Left renal cortex interstitium (tissue), 4 donors: ENCODE measurements around the gene THEM5. TPM values are rescaled to one million over a fixed set of nuclear protein-coding genes. Genes with fewer than 3 reads are reported as not detected.
A peak's percentile ranks its signal among the peaks of the same experiment; 100 is the strongest.
"Not testable (repeated sequence)": the region's sequence is repeated elsewhere in the genome, so short reads cannot be mapped to it uniquely, and the experiment has no call there.

Experiments
- DNase-seq, 4 donors: peaks; one replicate each; pipeline ENCODE4 v3.0.0-alpha.2; 2013; ENCODE audit warnings: low read depth in 4 of 4, low spot score in 2 of 4, missing footprints in 1 of 4
- polyA plus RNA-seq, 4 donors: library from polyadenylated mRNA; unstranded; fragments of 120-200 nt; gene quantifications; one replicate each; pipeline ENCODE4 v1.2.1, GENCODE V29; 2013; ENCODE audit not compliant: insufficient read length in 4 of 4

THEM5 gene
- polyA plus RNA-seq, 4 donors: 0.41 to 0.82 (median 0.82) TPM

- DNase-seq: peak in 1 of 4 donors; percentile 12
Measured at GRCh38 chr1:151868486-151868885, 15.0 kb upstream of the THEM5 start.

DNA sequence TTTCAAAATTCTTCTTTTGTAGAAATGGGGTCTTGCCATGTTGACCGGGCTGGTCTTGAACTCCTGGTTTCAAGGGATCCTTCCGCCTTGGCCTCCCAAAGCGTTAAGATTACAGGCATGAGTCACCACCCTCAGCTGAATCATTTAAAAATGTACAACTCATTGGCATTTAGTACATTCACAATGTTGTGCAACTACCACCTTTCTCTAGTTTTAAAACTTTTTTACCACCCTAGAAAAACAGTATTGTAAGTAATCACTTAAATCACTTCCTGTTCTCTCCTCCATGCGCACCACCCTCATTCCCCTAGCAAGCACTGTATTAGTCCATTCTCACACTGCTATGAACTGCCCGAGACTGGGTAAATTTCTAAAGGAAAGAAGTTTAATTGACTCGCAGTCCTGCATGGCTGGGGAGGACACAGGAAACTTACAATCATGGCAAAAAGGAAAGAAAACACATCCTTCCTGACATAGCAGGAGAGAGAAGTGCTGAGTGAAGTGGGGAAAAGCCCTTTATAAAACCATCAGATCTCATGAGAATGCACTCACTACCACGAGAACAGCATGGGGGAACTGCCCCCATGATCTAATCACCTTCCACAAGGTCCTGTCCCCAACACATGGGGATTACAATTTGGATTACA, 14.4 kb upstream of the THEM5 start:
- DNase-seq: no peak

GRCh38 chr1:151867321-151867720, 13.8 kb upstream of the THEM5 start:
- DNase-seq: no peak

GRCh38 chr1:151864411-151864810, 10.9 kb upstream of the THEM5 start:
- DNase-seq: no peak

DNA sequence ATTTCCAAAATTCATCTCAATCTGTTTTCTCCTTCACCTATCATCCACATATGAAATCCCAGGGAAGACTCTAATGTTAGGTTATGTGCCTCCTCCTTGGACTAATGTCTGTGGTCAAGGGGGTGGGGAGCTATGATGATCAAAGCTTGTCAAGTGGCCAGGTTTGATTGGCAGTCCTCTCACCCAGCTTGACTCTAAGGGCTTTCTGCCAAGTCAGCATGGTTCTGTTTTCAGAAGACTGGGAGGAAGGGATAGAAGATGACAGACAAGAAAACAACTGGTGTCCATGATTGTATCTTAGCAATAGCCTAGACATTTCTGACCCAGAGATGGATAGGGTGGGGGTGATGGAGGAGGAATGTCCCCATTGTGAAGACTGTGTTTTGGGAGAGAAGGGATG, 9.1 kb upstream of the THEM5 start:
- no peak for DNase-seq

DNA sequence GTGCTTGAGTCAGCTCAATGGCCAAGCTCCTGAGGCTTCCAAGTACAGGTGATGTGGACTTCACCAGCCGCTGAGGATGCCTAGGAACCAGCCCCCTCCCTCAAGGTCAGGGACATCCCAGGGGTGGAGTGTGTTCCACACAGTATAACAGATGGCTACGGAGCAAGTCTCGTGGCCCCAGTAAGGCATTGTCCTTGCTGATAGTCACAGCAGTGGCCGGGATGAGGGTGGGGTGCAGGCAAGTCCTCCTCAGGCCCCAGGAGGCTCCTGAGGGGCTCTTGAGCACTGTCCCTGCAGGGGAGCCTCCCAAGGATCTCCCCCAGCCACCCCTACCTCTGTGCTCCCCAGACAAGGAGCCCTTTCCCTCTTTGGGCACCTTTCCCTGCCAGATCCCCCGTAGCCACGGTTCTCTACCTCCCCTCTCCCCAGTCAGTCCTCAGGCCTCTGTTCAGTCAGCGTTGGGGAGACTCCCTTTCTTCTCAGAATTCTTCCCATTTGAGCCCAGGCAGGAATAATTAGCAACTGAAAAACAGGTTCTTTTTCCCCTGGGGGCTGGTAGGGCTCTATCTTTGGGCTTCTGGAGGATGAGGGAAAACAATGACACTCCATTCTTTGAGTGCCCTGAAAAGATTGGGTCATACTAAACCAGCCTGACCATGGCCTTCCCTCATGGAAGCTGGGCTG, 7.1 kb upstream of the THEM5 start:
- DNase-seq: no peak

GRCh38 chr1:151859891-151860293, 6.4 kb upstream of the THEM5 start:
- DNase-seq: no peak

- no peak for DNase-seq
Measured at GRCh38 chr1:151858886-151859665, 5.6 kb upstream of the THEM5 start.

GRCh38 chr1:151858030-151858746, 4.7 kb upstream of the THEM5 start:
- DNase-seq: no peak

DNA sequence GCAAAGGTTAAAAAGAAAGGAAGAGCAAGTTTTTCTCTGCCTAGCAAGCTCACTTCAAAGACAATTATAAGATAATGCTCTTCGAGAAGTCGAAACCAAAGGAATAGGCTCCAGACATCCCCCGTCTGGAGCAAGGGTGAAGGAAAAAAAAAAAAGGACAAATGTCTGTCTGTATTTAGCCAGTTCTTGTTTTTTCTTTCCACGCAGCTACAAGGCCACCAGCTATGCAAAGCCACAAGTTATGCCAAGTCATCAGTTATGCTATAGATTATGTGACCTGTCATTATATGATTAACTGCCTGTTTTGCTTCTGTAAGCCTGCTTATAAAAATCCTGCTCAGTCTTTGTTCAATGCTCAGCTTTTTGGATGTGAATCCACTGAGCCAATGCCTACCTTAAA, 2.4 kb upstream of the THEM5 start:
- no peak for DNase-seq

DNA sequence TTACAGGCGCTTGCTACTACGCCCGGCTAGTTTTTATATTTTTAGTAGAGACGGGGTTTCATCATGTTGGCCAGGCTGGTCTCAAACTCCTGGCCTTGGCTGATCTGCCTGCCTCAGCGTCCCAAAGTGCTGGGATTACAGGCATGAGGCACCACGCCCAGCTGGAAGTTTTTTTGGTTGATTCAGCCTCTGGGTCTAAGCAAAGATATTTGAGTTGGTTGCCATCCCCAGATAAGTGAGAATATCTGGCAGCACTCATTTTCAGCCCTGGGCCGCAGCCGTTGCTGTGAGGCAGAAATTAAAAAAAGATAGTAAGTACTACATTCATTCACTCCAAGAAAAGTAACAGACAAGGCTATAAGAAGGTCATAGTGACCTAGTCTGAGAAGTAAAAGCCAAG, 2.0 kb upstream of the THEM5 start:
- DNase-seq: not testable (repeated sequence)

GRCh38 chr1:151854658-151855057, 1.1 kb upstream of the THEM5 start:
- no peak for DNase-seq

DNA sequence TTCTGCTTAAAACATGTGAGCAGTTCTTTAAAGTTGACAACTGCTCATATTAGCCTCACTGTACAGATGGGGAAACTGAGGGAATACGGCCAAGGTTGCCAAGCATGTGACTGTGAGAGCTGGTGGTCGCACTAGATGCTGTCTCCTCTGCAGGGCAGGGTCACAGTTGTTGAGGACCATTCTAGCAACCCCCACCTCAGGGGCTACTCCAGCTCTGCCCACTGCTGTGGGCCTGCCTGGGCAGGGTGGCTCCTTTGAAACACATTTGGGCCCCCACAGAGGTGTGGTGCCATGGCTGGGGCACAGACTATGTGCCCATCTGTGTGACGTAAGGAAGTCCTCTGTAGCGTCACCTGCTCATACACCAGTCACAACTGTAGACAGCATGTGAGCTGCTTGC, 779 bp downstream of the THEM5 start:
- DNase-seq: no peak

GRCh38 chr1:151851886-151852285, 1.6 kb downstream of the THEM5 start:
- no peak for DNase-seq

DNA sequence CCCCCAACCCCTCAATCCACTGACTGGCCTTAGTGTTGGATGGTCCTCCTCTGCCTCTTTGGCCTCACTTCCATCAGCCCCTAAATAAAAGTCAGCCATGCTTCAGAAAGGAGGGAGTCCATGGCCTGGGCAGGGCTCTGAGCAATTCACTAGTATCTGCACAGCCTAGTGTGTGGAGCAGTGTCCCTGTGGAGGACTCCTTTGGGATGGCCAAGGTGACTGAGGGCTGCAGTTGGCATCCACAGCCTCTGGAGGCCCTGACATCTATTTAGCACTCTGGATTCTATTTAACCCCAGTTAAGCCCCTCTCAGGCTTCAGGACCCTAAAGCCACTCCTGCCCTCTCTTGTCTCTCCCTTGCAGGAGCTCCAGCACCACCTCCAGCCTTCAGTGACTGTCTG, 3.6 kb downstream of the THEM5 start:
- DNase-seq: no peak

DNA sequence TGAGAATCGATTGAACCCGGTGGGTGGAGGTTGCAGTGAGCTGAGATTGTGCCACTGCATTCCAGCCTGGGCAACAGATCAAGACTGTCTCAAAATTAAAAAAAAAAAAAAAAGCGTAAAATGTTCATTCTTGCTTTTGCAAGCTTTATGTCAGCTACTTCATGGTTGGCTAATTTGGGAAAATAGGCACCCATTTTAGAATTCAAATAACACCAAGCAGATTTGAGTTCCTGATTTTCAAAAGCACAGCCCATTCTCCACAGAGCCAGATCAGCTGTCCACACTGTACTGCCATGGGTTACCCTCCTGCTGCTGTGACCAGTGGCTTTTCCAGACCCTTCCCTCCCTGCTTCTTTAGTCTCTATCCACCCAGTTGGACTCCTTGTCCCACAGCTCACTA, 4.4 kb downstream of the THEM5 start:
- DNase-seq: no peak

DNA sequence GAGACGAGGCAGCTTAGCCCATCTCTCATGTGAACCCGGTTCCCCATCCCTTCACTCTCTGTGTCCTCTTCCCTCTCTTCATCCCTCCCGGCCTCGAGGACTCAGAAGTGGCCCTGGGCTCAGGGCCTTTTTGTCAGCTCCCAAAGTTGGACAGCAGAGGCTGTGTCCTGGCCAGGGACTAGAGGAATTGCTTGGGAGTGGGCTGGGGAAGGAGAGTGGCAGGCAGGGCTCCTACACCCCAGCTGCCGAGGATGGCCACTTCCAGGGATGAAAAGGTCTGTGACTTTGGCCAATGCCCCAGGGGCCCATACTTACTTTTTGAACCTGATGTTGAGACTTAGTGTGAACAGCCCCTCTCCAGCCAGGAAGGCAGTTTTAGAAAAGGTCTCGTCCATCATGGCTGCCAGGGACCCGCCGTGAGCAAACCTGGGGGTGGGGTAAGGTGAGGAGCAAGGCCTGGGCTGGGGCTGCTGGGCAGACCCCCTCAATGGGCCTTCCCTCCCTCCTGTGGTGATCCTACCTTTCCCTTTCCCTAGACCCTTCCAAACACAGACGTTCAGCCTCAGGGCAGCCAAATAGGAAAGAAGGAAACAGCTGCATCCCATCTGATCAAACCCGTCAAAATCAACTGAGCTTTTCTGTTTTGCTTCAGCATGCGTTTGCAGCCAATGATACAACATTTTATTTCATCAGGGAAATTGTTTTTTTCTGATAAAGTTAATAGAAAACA, 5.5 kb downstream of the THEM5 start:
- DNase-seq: no peak

DNA sequence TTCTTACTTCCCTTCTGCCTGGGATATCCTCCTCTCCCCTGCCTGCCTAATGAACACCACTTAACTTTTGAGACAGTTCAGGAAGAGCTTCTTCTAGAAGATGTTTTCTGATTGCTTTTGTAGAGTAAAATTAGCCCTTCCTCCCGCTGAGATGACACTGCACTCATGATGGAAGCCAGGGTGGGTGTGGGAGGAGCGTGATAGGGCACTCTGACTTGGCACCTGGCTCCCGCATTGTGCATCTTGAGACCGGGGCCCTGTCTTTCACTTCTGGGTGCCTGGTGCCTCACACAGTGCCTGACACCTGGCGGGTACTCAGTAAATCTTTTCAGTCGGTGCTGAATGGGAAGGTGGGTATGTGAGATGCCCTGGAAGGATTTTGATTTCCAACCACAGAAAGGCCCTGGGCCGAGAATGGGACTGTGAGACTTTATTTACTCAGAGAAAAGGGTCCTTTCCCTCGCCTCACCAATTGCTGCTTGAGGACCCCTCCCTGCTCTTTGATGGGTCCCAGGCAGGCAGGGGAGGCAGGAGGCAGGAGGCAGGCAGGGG, 6.8 kb downstream of the THEM5 start:
- no peak for DNase-seq

DNA sequence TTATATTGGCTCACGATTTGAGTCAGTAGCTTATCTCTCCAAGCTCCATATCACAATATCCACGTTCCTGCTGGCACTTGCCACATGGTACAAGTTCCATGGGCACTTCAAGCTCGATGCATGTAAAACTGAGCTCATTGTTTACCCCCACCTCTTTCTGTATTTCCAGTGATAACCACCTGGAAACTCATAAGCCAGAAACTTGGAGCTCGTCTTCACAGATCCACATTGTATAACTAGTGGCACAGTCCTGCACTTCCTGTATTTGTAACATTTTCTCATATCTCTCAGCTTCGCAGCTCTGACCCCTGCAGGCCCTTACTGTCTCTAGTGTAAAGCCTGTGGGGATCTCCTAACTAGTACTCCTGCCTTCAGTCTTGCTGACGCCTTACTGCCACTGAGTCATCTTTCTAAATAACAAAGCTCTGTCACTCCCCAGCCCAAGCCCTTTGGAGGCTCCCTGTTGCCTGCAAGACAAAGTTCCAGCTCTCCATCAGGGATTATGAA, 7.4 kb downstream of the THEM5 start:
- no peak for DNase-seq

- DNase-seq: no peak
Measured at GRCh38 chr1:151843398-151843797, 10.1 kb downstream of the THEM5 start.
